ENCODE results near the gene MITF. TPM values are rescaled to one million over a fixed set of nuclear protein-coding genes. Genes with fewer than 3 reads are reported as not detected.

The MITF gene, protein sequence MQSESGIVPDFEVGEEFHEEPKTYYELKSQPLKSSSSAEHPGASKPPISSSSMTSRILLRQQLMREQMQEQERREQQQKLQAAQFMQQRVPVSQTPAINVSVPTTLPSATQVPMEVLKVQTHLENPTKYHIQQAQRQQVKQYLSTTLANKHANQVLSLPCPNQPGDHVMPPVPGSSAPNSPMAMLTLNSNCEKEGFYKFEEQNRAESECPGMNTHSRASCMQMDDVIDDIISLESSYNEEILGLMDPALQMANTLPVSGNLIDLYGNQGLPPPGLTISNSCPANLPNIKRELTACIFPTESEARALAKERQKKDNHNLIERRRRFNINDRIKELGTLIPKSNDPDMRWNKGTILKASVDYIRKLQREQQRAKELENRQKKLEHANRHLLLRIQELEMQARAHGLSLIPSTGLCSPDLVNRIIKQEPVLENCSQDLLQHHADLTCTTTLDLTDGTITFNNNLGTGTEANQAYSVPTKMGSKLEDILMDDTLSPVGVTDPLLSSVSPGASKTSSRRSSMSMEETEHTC
- total RNA-seq: under 1 TPM in 1 of 2 experiments, not detected in 1; 0.15 TPM

GRCh38 chr3:69739204-69740102 lies at the start of gene MITF:
MITF (plus strand) TSS chr3:69739464; CDS start chr3:69739598, 134 bp downstream.
- POLR2A ChIA-PET: no interaction called here
- CTCF ChIA-PET: no interaction called here

- ChIA-PET POLR2A (no interaction called here), CTCF (no interaction called here)
These were observed 47.4 kb upstream of the MITF start for GRCh38 chr3:69691860-69692259.

DNA sequence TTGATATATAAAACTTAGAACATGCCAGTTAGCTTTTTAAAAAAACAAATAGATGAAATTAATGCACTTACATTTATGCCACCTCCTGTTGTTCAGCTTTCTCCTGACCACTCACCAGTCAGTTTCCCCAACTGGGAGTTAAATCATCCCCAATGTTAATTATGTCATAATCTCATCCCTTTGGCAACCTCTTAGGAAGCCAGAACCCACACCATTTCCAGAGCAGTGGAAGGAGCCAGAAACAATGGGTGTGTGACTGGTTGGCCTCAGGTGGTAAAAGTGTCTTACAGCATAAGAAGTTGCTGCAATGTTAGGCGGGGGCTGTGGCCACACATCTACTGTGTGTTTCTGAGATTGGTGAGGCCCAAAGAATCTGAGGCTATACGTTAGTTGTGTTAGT lies 46.5 kb upstream of the MITF start:
- POLR2A ChIA-PET: no interaction called here
- CTCF ChIA-PET: no interaction called here

DNA sequence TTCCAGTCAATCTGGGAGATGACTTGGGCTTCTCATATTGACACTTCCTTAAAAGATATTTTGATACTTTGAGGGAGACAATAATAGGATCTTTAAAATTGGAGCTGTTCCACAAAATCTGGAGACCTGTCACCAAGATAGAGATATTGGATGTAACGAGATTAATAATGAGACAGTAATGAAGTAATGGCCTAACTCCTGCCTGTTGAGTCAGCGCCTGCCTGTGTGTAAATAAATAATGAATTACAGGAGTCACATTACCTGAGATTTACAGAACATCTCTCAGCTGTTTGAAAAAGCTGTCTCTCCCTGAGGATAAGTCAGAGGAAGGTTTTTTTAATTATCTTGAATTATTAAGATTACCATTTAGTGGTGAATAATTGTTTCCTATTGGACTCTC lies 43.8 kb upstream of the MITF start:
- CTCF ChIA-PET: no interaction called here

DNA sequence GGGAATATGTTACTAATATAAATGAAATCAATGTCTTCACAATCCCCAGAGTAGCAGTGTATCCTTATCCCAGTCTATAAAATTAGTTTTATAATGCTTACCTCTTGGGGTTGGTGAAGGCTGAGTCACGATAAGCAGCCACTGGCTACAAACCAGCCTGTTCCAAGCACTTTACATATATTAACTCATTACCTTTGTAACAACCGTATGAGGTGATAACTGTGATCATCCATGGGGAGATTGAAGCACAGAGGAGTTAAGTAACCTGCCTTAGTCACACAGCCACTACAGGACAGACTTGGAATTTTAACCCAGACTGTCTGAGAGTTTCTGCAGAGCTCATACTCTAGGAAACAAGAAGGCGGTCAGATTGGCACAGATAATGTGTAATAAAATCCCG lies 43.3 kb upstream of the MITF start:
- ChIA-PET POLR2A (no interaction called here), CTCF (no interaction called here)

More for the DNA sequence above, 43.8 kb upstream of the MITF start:
- POLR2A ChIA-PET: no interaction called here

DNA sequence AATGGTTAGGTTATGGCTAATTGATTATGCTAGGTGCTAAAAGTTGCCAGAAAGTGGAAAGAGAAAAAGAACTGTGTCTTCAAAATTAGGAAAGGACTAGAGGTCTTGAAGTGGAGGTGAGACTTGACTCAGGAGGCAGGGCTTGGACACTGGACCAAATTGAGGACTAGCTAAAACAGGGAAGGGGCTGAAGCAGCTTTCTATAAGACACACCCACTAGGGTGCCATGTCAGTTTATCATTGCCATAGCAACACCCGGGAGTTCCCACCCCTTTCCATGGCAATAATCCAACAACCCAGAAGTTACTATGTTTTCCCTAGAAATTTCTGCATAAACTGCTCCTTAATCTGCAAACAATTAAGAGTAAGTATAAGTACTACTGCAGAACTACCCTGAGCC lies 42.9 kb upstream of the MITF start:
- ChIA-PET POLR2A (no interaction called here), CTCF (no interaction called here)

GRCh38 chr3:69697381-69697780 lies 41.9 kb upstream of the MITF start:
- CTCF ChIA-PET: no interaction called here
- POLR2A ChIA-PET: no interaction called here

DNA sequence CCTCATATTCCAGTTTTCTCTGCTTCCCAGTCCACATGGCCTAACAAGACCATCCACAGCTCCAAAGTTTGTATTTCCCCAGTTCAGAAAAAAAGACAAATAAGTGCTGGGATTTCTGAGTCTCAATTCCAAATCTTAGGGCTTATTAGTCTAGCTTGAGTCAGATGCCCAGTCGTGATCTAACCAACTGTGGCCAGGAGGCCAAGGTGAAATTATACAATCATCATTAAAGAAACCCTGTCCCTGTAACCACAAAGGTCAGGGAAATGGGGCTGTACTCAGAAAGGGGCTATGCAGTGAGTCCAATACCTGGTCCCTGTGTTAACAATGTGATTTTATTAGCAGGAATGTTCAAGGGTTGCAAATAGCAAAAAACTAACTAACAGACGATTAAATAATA lies 40.5 kb upstream of the MITF start:
- CTCF ChIA-PET: no interaction called here

GRCh38 chr3:69699183-69699582 lies 40.1 kb upstream of the MITF start:
- ChIA-PET POLR2A (no interaction called here), CTCF (no interaction called here)

More for the DNA sequence above, 40.5 kb upstream of the MITF start:
- POLR2A ChIA-PET: no interaction called here

DNA sequence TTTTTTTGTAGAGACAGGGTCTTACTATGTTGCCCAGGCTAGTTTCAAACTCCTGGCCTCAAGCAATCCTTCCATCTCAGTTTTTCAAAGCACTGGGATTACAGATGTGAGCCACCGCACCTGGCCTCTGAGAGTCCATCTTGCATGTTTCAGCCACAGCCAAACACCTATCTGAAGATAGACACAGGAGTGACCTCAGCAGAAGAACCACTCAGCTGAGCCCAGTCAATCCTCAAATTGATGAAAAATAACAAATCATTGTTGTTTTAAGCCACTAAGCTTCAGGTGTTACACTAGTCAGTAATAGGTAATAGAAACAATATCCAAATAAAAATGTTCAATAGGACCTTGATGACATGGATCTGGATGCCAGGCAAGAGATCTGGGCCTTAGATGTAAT lies 38.3 kb upstream of the MITF start:
- ChIA-PET POLR2A (no interaction called here), CTCF (no interaction called here)

DNA sequence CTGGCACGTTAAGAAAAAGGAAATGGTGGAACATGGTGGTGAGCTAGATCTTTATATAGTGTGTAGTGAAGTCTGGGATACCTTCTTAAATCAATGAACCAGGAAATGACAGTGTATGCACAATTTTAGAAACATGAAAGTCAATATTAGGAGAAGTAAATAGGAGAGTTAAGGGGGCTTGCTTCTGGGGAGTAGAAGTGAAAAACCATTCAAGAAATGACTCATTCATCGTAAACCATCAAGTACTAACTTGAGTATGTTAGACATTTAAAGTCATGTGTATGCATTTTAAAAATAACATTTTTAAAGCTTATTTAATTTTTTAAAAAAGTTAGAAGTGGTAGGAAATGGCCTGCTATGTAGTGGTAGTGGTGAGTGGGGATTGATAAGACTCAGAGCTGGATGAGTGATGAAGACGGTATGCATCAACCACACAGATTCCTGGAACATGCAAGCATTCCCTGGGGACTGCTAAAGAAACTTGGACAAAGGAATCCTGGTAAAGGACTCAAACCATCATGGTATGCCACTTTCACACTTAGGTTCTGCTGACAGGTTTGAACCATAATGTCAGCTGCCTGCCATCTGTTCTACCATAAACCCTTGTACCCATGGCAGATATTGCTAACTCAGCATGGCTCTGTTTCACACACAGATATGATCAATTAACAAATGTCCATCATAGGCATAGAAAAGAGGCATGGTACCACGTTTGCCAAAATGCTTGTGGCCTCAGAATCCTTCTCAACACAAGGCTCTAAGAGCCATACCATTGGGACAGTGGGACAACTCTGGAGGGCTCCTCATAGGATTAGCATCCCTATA lies 28.9 kb upstream of the MITF start:
- ChIA-PET CTCF (no interaction called here), POLR2A (no interaction called here)

GRCh38 chr3:69712269-69712668 lies 27.0 kb upstream of the MITF start:
- ChIA-PET CTCF (no interaction called here), POLR2A (no interaction called here)

DNA sequence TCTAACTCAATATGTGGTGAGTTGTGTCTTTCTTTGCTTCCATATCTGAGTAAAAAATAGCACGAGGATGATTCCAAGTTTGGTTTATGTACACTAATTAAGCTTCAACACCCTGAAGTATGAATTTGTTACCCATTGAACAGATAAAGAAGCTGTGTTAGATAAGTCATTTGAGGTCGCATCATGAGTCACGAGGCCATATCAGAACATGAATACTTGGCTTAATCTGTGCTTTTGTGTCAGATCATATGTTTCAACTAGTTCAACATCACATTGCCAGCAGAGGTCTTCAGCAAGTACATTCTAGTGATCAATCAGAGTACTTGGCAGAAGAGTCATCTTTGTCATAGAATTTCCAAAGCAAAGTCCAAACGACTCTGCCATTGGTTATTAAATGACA lies 26.3 kb upstream of the MITF start:
- CTCF ChIA-PET: no interaction called here
- POLR2A ChIA-PET: no interaction called here

DNA sequence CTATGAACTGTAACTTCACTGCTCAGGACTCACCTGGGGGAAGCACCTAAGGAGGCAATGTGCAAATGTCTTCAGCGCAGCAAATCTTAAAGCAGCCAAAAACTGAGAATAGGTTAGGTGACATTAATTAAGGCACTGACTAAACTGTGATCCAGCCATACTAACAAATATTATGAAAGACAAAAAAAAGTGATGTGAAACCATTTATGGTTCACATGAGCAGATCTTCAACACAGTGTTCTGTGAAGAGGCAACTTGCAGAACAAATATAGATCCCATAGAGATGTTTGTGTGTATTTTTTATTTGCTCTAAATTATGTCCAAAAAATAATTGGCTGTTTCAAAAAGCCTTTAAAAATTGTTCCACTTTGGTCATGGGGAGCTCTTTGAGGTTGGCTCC lies 24.1 kb upstream of the MITF start:
- ChIA-PET CTCF (no interaction called here), POLR2A (no interaction called here)

- ChIA-PET POLR2A (no interaction called here), CTCF (interaction anchor here (0.9 kb wide), 1 partner anchor 47 kb away, joined by 4 read pairs; no protein-coding TSS in a partner anchor)
These were observed 23.1 kb upstream of the MITF start for GRCh38 chr3:69716119-69716518.

DNA sequence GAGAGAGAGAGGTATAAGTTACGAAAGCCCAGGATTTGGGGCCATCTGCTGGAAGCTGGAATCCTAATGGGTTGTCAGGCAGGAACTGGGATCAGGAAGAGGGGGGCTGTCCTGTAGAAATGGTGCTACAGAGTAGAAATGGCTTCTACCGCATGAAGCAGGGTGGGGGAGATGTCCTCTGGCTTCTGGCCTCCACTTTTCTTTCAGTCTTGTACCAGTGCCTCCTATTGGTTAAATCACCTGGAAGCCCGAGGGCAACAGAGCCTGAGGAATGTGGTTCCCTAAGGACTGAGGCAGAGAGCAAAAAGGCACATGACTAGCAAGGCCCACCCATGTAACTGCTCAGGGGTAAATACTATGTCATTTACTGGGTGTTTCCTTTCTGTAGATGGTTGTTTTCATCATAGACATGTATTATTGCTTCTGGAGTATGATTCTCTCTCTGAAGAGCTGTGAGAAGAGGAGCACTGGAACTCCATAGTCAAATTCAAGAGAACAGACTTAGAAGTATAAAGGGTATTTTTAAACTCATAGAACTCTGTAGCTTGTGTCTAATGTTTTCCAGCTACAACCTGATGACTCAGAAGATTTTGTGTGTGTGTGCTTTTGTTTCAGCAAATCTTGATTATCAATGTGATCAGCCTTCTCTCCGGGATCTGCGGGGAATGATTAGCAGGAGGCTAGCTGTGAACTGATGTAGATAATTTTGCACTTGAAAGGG lies 20.2 kb upstream of the MITF start:
- POLR2A ChIA-PET: no interaction called here
- CTCF ChIA-PET: no interaction called here

- ChIA-PET POLR2A (no interaction called here), CTCF (no interaction called here)
These were observed 19.6 kb upstream of the MITF start for GRCh38 chr3:69719587-69720122.

DNA sequence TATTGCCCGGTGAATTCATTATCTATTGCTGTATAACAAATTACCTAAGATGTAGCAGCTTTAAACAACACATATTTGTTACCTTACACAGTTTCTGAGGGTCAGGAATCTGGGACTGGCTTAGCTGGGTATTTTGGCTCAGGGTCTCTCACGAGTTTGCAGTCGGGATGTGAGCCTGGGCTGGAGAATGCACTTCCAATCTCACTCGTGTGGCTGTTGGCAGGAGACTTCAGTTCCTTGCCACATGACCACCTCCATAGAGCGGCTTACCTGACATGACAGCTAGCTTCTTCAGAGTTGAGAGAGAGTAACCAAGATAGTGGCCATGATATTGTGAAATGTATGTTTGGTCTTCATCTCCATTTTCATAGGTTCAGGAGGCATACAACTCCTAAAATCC lies 18.4 kb upstream of the MITF start:
- ChIA-PET CTCF (no interaction called here), POLR2A (no interaction called here)

- POLR2A ChIA-PET: no interaction called here
- CTCF ChIA-PET: no interaction called here
These were observed 15.9 kb upstream of the MITF start for GRCh38 chr3:69723389-69723788.
